HG03378 (cell line): ENCODE measurements around the gene HTATIP2.
"Not testable (repeated sequence)": the region's sequence is repeated elsewhere in the genome, so short reads cannot be mapped to it uniquely, and the experiment has no call there.

ENCODE experiments used
- ATAC-seq: cut with Tn5 transposase; IDR thresholded peaks from one replicate; pipeline ENCODE4 v1.9.1; 2021; ENCODE audit warnings: mild to moderate bottlenecking, moderate library complexity; ENCODE audit not compliant: unreplicated experiment

Gene HTATIP2

GRCh38 chr11:20363500-20364340 is at the start of gene HTATIP2:
TSS of gene HTATIP2 (plus strand) at chr11:20363714. CDS start at chr11:20364238, 524 bp downstream.
- ATAC-seq, result peak; percentile 83

GRCh38 chr11:20315800-20316199 is 47.7 kb upstream of the HTATIP2 start:
- ATAC-seq, result no peak

GRCh38 chr11:20321177-20321576 is 42.3 kb upstream of the HTATIP2 start:
- no peak for ATAC-seq

- ATAC-seq, result no peak
Measured at GRCh38 chr11:20327377-20327935, 36.1 kb upstream of the HTATIP2 start.

GRCh38 chr11:20336056-20336455 is 27.5 kb upstream of the HTATIP2 start:
- no peak for ATAC-seq

- no peak for ATAC-seq
Measured at GRCh38 chr11:20337526-20338154, 25.9 kb upstream of the HTATIP2 start.

- no peak for ATAC-seq
Measured at GRCh38 chr11:20342347-20343141, 21.0 kb upstream of the HTATIP2 start.

- ATAC-seq, result no peak
Measured at GRCh38 chr11:20351136-20351535, 12.4 kb upstream of the HTATIP2 start.

- ATAC-seq, result no peak
Measured at GRCh38 chr11:20351751-20352262, 11.7 kb upstream of the HTATIP2 start.

GRCh38 chr11:20353829-20354434 is 9.6 kb upstream of the HTATIP2 start:
- no peak for ATAC-seq

- ATAC-seq, result peak; percentile 78
Measured at GRCh38 chr11:20355221-20356219, 8.0 kb upstream of the HTATIP2 start.

GRCh38 chr11:20357150-20357549 is 6.4 kb upstream of the HTATIP2 start:
- no peak for ATAC-seq

GRCh38 chr11:20360650-20361049 is 2.9 kb upstream of the HTATIP2 start:
- ATAC-seq, result peak; percentile 47

GRCh38 chr11:20362481-20362880 is 1.0 kb upstream of the HTATIP2 start:
- no peak for ATAC-seq

- ATAC-seq, result no peak
Measured at GRCh38 chr11:20363149-20363499, 390 bp upstream of the HTATIP2 start.

- no peak for ATAC-seq
Measured at GRCh38 chr11:20364341-20364792, 853 bp downstream of the HTATIP2 start.

GRCh38 chr11:20365465-20365864 is 2.0 kb downstream of the HTATIP2 start:
- ATAC-seq, result not testable (repeated sequence)

GRCh38 chr11:20367313-20367948 is 3.9 kb downstream of the HTATIP2 start:
- peak; percentile 35 for ATAC-seq

- ATAC-seq, result no peak
Measured at GRCh38 chr11:20368438-20368837, 4.9 kb downstream of the HTATIP2 start.
